CD14-positive monocyte (primary cell): ENCODE data around the gene PLA2G4D. TPM values are rescaled to one million over a fixed set of nuclear protein-coding genes. Genes with fewer than 3 reads are reported as not detected.

Experiments used
- DNase-seq, 3 donors: peaks; one replicate each; pipeline ENCODE4 v3.0.0-alpha.2; 2011 to 2022
- H2AFZ ChIP-seq: 2 replicates; pipeline ENCODE4 v1.6.0; 2012; ENCODE audit warnings: mild to moderate bottlenecking, low read depth, low read length, inconsistent platforms; ENCODE audit not compliant: insufficient read depth, poor library complexity, severe bottlenecking
- H3K27ac ChIP-seq, 2 donors: 1 replicate in 1 of 2; 2 replicates in 1 of 2; pipeline ENCODE4 v1.5.1; 2012 to 2013; ENCODE audit warnings: low read length in 2 of 2, control low read depth in 1 of 2, inconsistent platforms in 1 of 2, low read depth in 1 of 2, mild to moderate bottlenecking in 1 of 2
- H3K27me3 ChIP-seq, 2 donors: one replicate each; pipeline versions ENCODE4 v1.6.0 to v1.6.1; 2011 to 2013; ENCODE audit warnings: low read length in 2 of 2; ENCODE audit not compliant: control insufficient read depth in 2 of 2, insufficient read depth in 2 of 2
- H3K36me3 ChIP-seq, 2 donors: replicated peaks in 1 of 2; 1 replicate in 1 of 2; 2 replicates in 1 of 2; pipeline versions ENCODE4 v1.5.1 to v1.6.1; 2012 to 2013; ENCODE audit warnings: low read length in 2 of 2, control low read depth in 1 of 2, inconsistent platforms in 1 of 2, mild to moderate bottlenecking in 1 of 2; ENCODE audit not compliant: insufficient read depth in 2 of 2, control insufficient read depth in 1 of 2
- H3K4me1 ChIP-seq, 2 donors: 1 replicate in 1 of 2; 2 replicates in 1 of 2; pipeline versions ENCODE4 v1.5.1 to v1.6.1; 2012 to 2013; ENCODE audit warnings: low read length in 2 of 2, control low read depth in 1 of 2, inconsistent platforms in 1 of 2, mild to moderate bottlenecking in 1 of 2, moderate library complexity in 1 of 2; ENCODE audit not compliant: insufficient read depth in 2 of 2, control insufficient read depth in 1 of 2
- H3K4me2 ChIP-seq: replicated peaks from 2 replicates; pipeline ENCODE3; 2012; ENCODE audit warnings: low read length, moderate library complexity, mild to moderate bottlenecking; ENCODE audit not compliant: poor library complexity, severe bottlenecking; ENCODE audit errors: extremely low read depth
- H3K4me3 ChIP-seq, 3 experiments: fragments of 200-600 bp in 1 of 3; sonication (generic) in 1 of 3; replicated peaks in 1 of 3; 1 replicate in 2 of 3; 2 replicates in 1 of 3; pipeline ENCODE4 v1.5.1; 2011 to 2013; ENCODE audit warnings: low read length in 3 of 3, mild to moderate bottlenecking in 3 of 3, control low read depth in 2 of 3, low read depth in 2 of 3, inconsistent platforms in 1 of 3, moderate library complexity in 1 of 3
- H3K79me2 ChIP-seq: 2 replicates; pipeline ENCODE4 v1.6.0; 2012; ENCODE audit warnings: mild to moderate bottlenecking, control low read depth, inconsistent platforms, low read length, moderate library complexity; ENCODE audit not compliant: insufficient read depth
- H3K9ac ChIP-seq: 2 replicates; pipeline ENCODE4 v1.6.0; 2017; ENCODE audit warnings: low read length, mild to moderate bottlenecking; ENCODE audit not compliant: insufficient read depth, poor library complexity, severe bottlenecking
- H3K9me3 ChIP-seq, 2 donors: replicated peaks in 1 of 2; 1 replicate in 1 of 2; 2 replicates in 1 of 2; pipeline versions ENCODE4 v1.5.1 to v1.6.1; 2012 to 2013; ENCODE audit warnings: low read length in 2 of 2, control low read depth in 1 of 2; ENCODE audit not compliant: control insufficient read depth in 1 of 2, insufficient read depth in 1 of 2
- H4K20me1 ChIP-seq: 2 replicates; pipeline ENCODE4 v1.6.0; 2012; ENCODE audit warnings: mild to moderate bottlenecking, low read length, control low read depth, moderate library complexity; ENCODE audit not compliant: insufficient read depth
- H3K27ac Mint-ChIP-seq, 7 donors: one replicate each; pipeline ENCODE4 v1.8.0; 2020; ENCODE audit warnings: mild to moderate bottlenecking in 7 of 7, mixed read lengths in 7 of 7, moderate library complexity in 6 of 7, inconsistent platforms in 2 of 7
- H3K27me3 Mint-ChIP-seq, 3 donors: one replicate each; pipeline ENCODE4 v1.8.0; 2021 to 2022; ENCODE audit warnings: low read depth in 3 of 3, mild to moderate bottlenecking in 3 of 3, mixed read lengths in 3 of 3, moderate library complexity in 3 of 3, inconsistent platforms in 1 of 3
- H3K36me3 Mint-ChIP-seq, 2 donors: one replicate each; pipeline ENCODE4 v1.8.0; 2020; ENCODE audit warnings: mixed read lengths in 2 of 2, inconsistent platforms in 1 of 2, mild to moderate bottlenecking in 1 of 2
- H3K4me1 Mint-ChIP-seq: one replicate; pipeline ENCODE4 v1.8.0; 2020; ENCODE audit warnings: mild to moderate bottlenecking, mixed read lengths
- H3K4me3 Mint-ChIP-seq, 2 donors: one replicate each; pipeline ENCODE4 v1.8.0; 2020; ENCODE audit warnings: mild to moderate bottlenecking in 2 of 2, mixed read lengths in 2 of 2, moderate library complexity in 1 of 2
- H3K9me3 Mint-ChIP-seq, 7 donors: one replicate each; pipeline ENCODE4 v1.8.0; 2020 to 2022; ENCODE audit warnings: mixed read lengths in 7 of 7, mild to moderate bottlenecking in 6 of 7, moderate library complexity in 6 of 7, inconsistent platforms in 2 of 7
- CTCF ChIP-seq: fragments of 200-600 bp; IDR thresholded peaks from one replicate; pipeline ENCODE4 v1.8.0; 2022; ENCODE audit warnings: antibody characterized with exemption, mild to moderate bottlenecking
- WGBS: methylation state at CpG from one replicate; pipeline ENCODE4 v1.1.5; 2013; ENCODE audit warnings: missing lambda C conversion rate; ENCODE audit not compliant: insufficient coverage; 5-methylcytosine and 5-hydroxymethylcytosine counted together
- intact Hi-C, 2 donors: fragments of 100-400 bp; cut with micrococcal nuclease; formaldehyde crosslinking; loops; one replicate each; pipeline versions ENCODE4 v1.15.0 to v1.15.1; 2023
- polyA plus RNA-seq, 3 donors: library from polyadenylated mRNA; depleted of rRNA in 1 of 3; unstranded in 2 of 3; stranded (reverse) in 1 of 3; fragments of 300-500 nt in 2 of 3; fragments of >200 nt in 1 of 3; fragmentation: Illumina TruSeq in 2 of 3; gene quantifications; 1 replicate in 2 of 3; 2 replicates in 1 of 3; pipeline ENCODE4 v1.2.3, GENCODE V29; 2012 to 2021

Gene PLA2G4D
- polyA plus RNA-seq, 3 donors = not detected

DNA sequence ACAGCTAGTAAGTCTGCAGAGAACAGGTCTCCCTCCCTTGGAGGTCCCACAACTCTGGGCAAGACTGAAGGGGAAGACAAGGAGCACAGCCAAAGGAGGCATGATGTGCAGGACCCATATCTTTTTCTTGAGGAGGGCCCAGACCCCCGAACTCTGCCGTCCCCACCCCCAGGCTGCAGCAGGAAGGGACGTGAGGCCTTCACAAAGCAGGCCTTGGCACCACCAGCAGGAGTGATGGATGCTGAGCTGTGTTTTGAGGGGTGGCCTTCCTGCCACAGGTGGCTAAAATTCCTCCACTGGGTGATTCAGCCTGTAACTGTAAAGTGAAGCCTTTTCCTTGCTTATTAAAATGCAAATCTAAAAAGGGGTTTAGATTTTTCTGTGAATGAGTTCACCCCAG lies 8.6 kb downstream of the PLA2G4D start:
- Mint-ChIP-seq H3K27ac (no peak overlapping the region), H3K9me3 (peaks cover 0 to 3% (median 0%) of the 10 kb centered on the region in 7 donors), H3K27me3 (peaks cover 6 to 13% (median 7%) of the 10 kb centered on the region in 3 donors), H3K36me3 (no peaks in the 10 kb centered on the region), H3K4me1 (peaks cover 20% of the 10 kb centered on the region), H3K4me3 (no peak overlapping the region)
- Histone ChIP-seq H2AFZ (no peak overlapping the region), H3K9me3 (no peaks in the 10 kb centered on the region), H4K20me1 (no peaks in the 10 kb centered on the region), H3K27ac (no peak overlapping the region), H3K4me1 (peaks cover 11% of the 10 kb centered on the region in 2 donors), H3K36me3 (no peaks in the 10 kb centered on the region), H3K9ac (no peak overlapping the region), H3K79me2 (no peaks in the 10 kb centered on the region), H3K27me3 (no peaks in the 10 kb centered on the region), H3K4me2 (no peak overlapping the region), H3K4me3 (no peak overlapping the region)
- intact Hi-C loops = loop anchor here in 1 of 2 donors (10.0 kb wide), 1 partner anchor 101 kb away; no protein-coding TSS in a partner anchor
- DNase-seq = no peak
- 83% methylated on average over 3 of the region's 3 CpGs for WGBS
- TF ChIP-seq CTCF = no peak

GRCh38 chr15:42085236-42085605 lies 9.1 kb downstream of the PLA2G4D start:
- Histone ChIP-seq H3K36me3 (no peaks in the 10 kb centered on the region), H3K4me3 (no peak overlapping the region), H3K27ac (no peak overlapping the region), H3K79me2 (no peaks in the 10 kb centered on the region), H4K20me1 (no peaks in the 10 kb centered on the region), H3K27me3 (no peaks in the 10 kb centered on the region), H3K9me3 (no peaks in the 10 kb centered on the region), H3K4me1 (peaks cover 11% of the 10 kb centered on the region in 2 donors), H3K9ac (no peak overlapping the region), H2AFZ (peak overlapping the region; percentile 57), H3K4me2 (no peak overlapping the region)
- peaks cover 18% of the 10 kb centered on the region for H3K4me1 Mint-ChIP-seq
- intact Hi-C loops = loop anchor here in 1 of 2 donors (10.0 kb wide), 1 partner anchor 100 kb away; no protein-coding TSS in a partner anchor
- H3K36me3 Mint-ChIP-seq = no peaks in the 10 kb centered on the region
- no peak for DNase-seq
- peaks cover 5 to 13% (median 6%) of the 10 kb centered on the region in 3 donors for H3K27me3 Mint-ChIP-seq
- no peak for TF ChIP-seq CTCF
- H3K9me3 Mint-ChIP-seq = peaks cover 0 to 3% (median 0%) of the 10 kb centered on the region in 7 donors
- H3K4me3 Mint-ChIP-seq = peak overlapping the region in 1 of 2 donors; percentile 48
- WGBS = 73% methylated on average over 1 of the region's 5 CpGs
- peak overlapping the region in 1 of 7 donors; percentile 46 for H3K27ac Mint-ChIP-seq
